Left lung (tissue), 10 donors: Measurements from ENCODE around the gene PDPN. TPM values are rescaled to one million over a fixed set of nuclear protein-coding genes. Genes with fewer than 3 reads are reported as not detected.

Experiments
- ATAC-seq: fragments of 200-7000 bp; cut with Tn5 transposase; one replicate; pipeline ENCODE4 v1.9.1; 2020; ENCODE audit warnings: moderate library complexity
- DNase-seq, 4 donors: peaks; one replicate each; pipeline ENCODE4 v3.0.0-alpha.2; 2013 to 2020
- H3K27ac ChIP-seq, 2 donors: fragments of 200-600 bp; sonication (generic) in 1 of 2; one replicate each; pipeline versions ENCODE4 v1.5.0 to v1.8.0; 2020 to 2021
- H3K27me3 ChIP-seq, 2 donors: fragments of 200-600 bp; sonication (generic) in 1 of 2; one replicate each; pipeline versions ENCODE4 v1.5.0 to v1.8.0; 2020 to 2021
- H3K36me3 ChIP-seq, 2 donors: fragments of 200-600 bp; sonication (generic) in 1 of 2; one replicate each; pipeline versions ENCODE4 v1.5.0 to v1.8.0; 2020 to 2021
- H3K4me1 ChIP-seq, 2 donors: fragments of 200-600 bp; one replicate each; pipeline ENCODE4 v1.8.0; 2021
- H3K4me3 ChIP-seq, 2 donors: fragments of 200-600 bp; sonication (generic) in 1 of 2; one replicate each; pipeline versions ENCODE4 v1.5.0 to v1.8.0; 2020 to 2021; ENCODE audit warnings: mild to moderate bottlenecking in 1 of 2
- H3K9me3 ChIP-seq, 2 donors: fragments of 200-600 bp; sonication (generic) in 1 of 2; one replicate each; pipeline versions ENCODE4 v1.5.0 to v1.8.0; 2020 to 2021
- CTCF ChIP-seq, 2 donors: fragments of 200-600 bp; sonication (generic) in 1 of 2; IDR thresholded peaks; one replicate each; pipeline versions ENCODE4 v1.5.0 to v1.8.0; 2021; ENCODE audit warnings: antibody characterized with exemption in 2 of 2
- intact Hi-C, 2 donors: fragments of 100-400 bp; cut with DNase I; formaldehyde crosslinking; loops; one replicate each; pipeline versions ENCODE4 v1.11.2 to v1.14.2; 2022
- polyA plus RNA-seq, 6 donors: library from polyadenylated mRNA; unstranded; fragments of 120-200 nt; gene quantifications; one replicate each; pipeline ENCODE4 v1.2.1, GENCODE V29; 2013; ENCODE audit not compliant: insufficient read length in 6 of 6
- total RNA-seq, 2 donors: library from RNA; stranded (reverse); fragmentation: NEBNext Ultra II Directional; extraction: Animal tissue kit (Norgen Biotek cat#: 25700); gene quantifications; one replicate each; pipeline ENCODE4 v1.2.1, GENCODE V29; 2021
- donor health status: DM: no; HTN: yes; CAD: no.
- donor health status: DM: no; HTN: no; CAD: no.

PDPN gene
- total and polyA plus RNA-seq, 8 donors, result 23.6 to 57.6 (median 46.3) TPM

- ATAC-seq (no peak), DNase-seq (no peak)
- H3K36me3 ChIP-seq, result no peaks in the 10 kb centered on the region
- no peak overlapping the region for H3K4me3 ChIP-seq
- intact Hi-C loops, result no loop called here
- H3K9me3 ChIP-seq, result no peaks in the 10 kb centered on the region
- TF ChIP-seq CTCF (IDR thresholded peaks at IDR 0.05), result no peak
- no peaks in the 10 kb centered on the region for H3K27me3 ChIP-seq
- H3K27ac ChIP-seq, result no peak overlapping the region
- no peaks in the 10 kb centered on the region for H3K4me1 ChIP-seq
Measured at GRCh38 chr1:13539683-13540082, 43.9 kb upstream of the PDPN start.

GRCh38 chr1:13540866-13541265, 42.8 kb upstream of the PDPN start:
- Histone ChIP-seq H3K27ac (no peak overlapping the region), H3K9me3 (no peaks in the 10 kb centered on the region), H3K36me3 (no peaks in the 10 kb centered on the region), H3K4me3 (no peak overlapping the region), H3K27me3 (no peaks in the 10 kb centered on the region), H3K4me1 (no peaks in the 10 kb centered on the region)
- ATAC-seq (no peak), DNase-seq (no peak)
- intact Hi-C loops, result no loop called here
- TF ChIP-seq CTCF (IDR thresholded peaks at IDR 0.05), result no peak

- intact Hi-C loops, result no loop called here
- Histone ChIP-seq H3K9me3 (no peaks in the 10 kb centered on the region), H3K27ac (no peak overlapping the region), H3K4me1 (no peaks in the 10 kb centered on the region), H3K27me3 (no peaks in the 10 kb centered on the region), H3K36me3 (no peaks in the 10 kb centered on the region), H3K4me3 (no peak overlapping the region)
- no peak for TF ChIP-seq CTCF (IDR thresholded peaks at IDR 0.05)
- no peak for DNase-seq
- no peak for ATAC-seq
Measured at GRCh38 chr1:13541435-13542215, 42.0 kb upstream of the PDPN start.

- TF ChIP-seq CTCF (IDR thresholded peaks at IDR 0.05), result peak; percentile 20 to 40
- no peaks in the 10 kb centered on the region for H3K36me3 ChIP-seq
- no peak overlapping the region for H3K27ac ChIP-seq
- intact Hi-C loops, result no loop called here
- H3K4me3 ChIP-seq, result no peak overlapping the region
- H3K4me1 ChIP-seq, result no peaks in the 10 kb centered on the region
- H3K9me3 ChIP-seq, result no peaks in the 10 kb centered on the region
- ATAC-seq, result peak; percentile 93
- H3K27me3 ChIP-seq, result no peaks in the 10 kb centered on the region
- DNase-seq, result peak in 3 of 4 donors; percentile 38 to 69 (median 44)
Measured at GRCh38 chr1:13543451-13544220, 40.0 kb upstream of the PDPN start.

GRCh38 chr1:13544221-13544556, 39.4 kb upstream of the PDPN start:
- H3K36me3 ChIP-seq, result no peaks in the 10 kb centered on the region
- no peak for DNase-seq
- H3K4me1 ChIP-seq, result no peaks in the 10 kb centered on the region
- H3K27ac ChIP-seq, result no peak overlapping the region
- no peaks in the 10 kb centered on the region for H3K27me3 ChIP-seq
- no peak for TF ChIP-seq CTCF (IDR thresholded peaks at IDR 0.05)
- intact Hi-C loops, result no loop called here
- no peaks in the 10 kb centered on the region for H3K9me3 ChIP-seq
- H3K4me3 ChIP-seq, result no peak overlapping the region
- ATAC-seq, result no peak
